Osteocyte (in vitro differentiated cells): ENCODE data around the gene CDK2AP2. TPM values are rescaled to one million over a fixed set of nuclear protein-coding genes. Genes with fewer than 3 reads are reported as not detected.
"Not testable (repeated sequence)": the region's sequence is repeated elsewhere in the genome, so short reads cannot be mapped to it uniquely, and the experiment has no call there.

Experiments
- DNase-seq: peaks from one replicate; pipeline ENCODE4 v3.0.0; 2021; ENCODE audit warnings: mixed read lengths; ENCODE audit not compliant: unreplicated experiment; ENCODE audit errors: extremely low spot score
- H3K27ac Mint-ChIP-seq: one replicate; pipeline ENCODE4 v1.8.0; 2021; ENCODE audit warnings: mild to moderate bottlenecking, mixed read lengths; ENCODE audit not compliant: unreplicated experiment
- H3K27me3 Mint-ChIP-seq: one replicate; pipeline ENCODE4 v1.8.0; 2021; ENCODE audit warnings: mixed read lengths; ENCODE audit not compliant: unreplicated experiment
- H3K36me3 Mint-ChIP-seq: one replicate; pipeline ENCODE4 v1.8.0; 2021; ENCODE audit warnings: mixed read lengths; ENCODE audit not compliant: unreplicated experiment
- H3K4me1 Mint-ChIP-seq: one replicate; pipeline ENCODE4 v1.8.0; 2021; ENCODE audit warnings: mixed read lengths; ENCODE audit not compliant: unreplicated experiment
- H3K4me3 Mint-ChIP-seq: one replicate; pipeline ENCODE4 v1.8.0; 2021; ENCODE audit warnings: mild to moderate bottlenecking, moderate library complexity, mixed read lengths; ENCODE audit not compliant: unreplicated experiment
- H3K9me3 Mint-ChIP-seq: one replicate; pipeline ENCODE4 v1.8.0; 2021; ENCODE audit warnings: mixed read lengths; ENCODE audit not compliant: unreplicated experiment
- CTCF ChIP-seq: fragments of 200-600 bp; sonication (generic); IDR thresholded peaks from 2 replicates; pipeline ENCODE4 v1.5.0; 2021; ENCODE audit warnings: antibody characterized with exemption, mild to moderate bottlenecking, moderate library complexity
- total RNA-seq: library from RNA; stranded (reverse); gene quantifications from 2 replicates; pipeline ENCODE4 v1.2.1, GENCODE V29; 2021

CDK2AP2 gene
- total RNA-seq, 1 donor from 2014 or later = 37.4 TPM

GRCh38 chr11:67514116-67514515, 6.2 kb upstream of the CDK2AP2 start:
- TF ChIP-seq CTCF = no peak
- Mint-ChIP-seq H3K27ac (no peak overlapping the region), H3K27me3 (peaks cover 46% of the 10 kb centered on the region), H3K4me1 (peaks cover under 1% of the 10 kb centered on the region), H3K9me3 (no peaks in the 10 kb centered on the region), H3K36me3 (no peaks in the 10 kb centered on the region), H3K4me3 (no peak overlapping the region)
- no peak for DNase-seq

GRCh38 chr11:67511558-67511957, 3.6 kb upstream of the CDK2AP2 start:
- Mint-ChIP-seq H3K4me1 (peaks cover 16% of the 10 kb centered on the region), H3K27me3 (peaks cover 40% of the 10 kb centered on the region)
- not testable (repeated sequence) for H3K36me3 Mint-ChIP-seq, H3K9me3 Mint-ChIP-seq, H3K4me3 Mint-ChIP-seq, H3K27ac Mint-ChIP-seq, DNase-seq

GRCh38 chr11:67510023-67510345, 2.0 kb upstream of the CDK2AP2 start:
- no peak for DNase-seq
- Mint-ChIP-seq H3K4me3 (peak overlapping the region; percentile 53), H3K4me1 (peaks cover 28% of the 10 kb centered on the region), H3K36me3 (no peaks in the 10 kb centered on the region), H3K27me3 (peaks cover 32% of the 10 kb centered on the region), H3K27ac (no peak overlapping the region), H3K9me3 (no peaks in the 10 kb centered on the region)
- no peak for TF ChIP-seq CTCF

- Mint-ChIP-seq H3K4me1 (peaks cover 32% of the 10 kb centered on the region), H3K27me3 (peaks cover 23% of the 10 kb centered on the region), H3K36me3 (no peaks in the 10 kb centered on the region), H3K9me3 (no peaks in the 10 kb centered on the region), H3K27ac (peak overlapping the region; percentile 95), H3K4me3 (peak overlapping the region; percentile 79)
- DNase-seq = peak; percentile 99
- no peak for TF ChIP-seq CTCF
These were observed 642 bp upstream of the CDK2AP2 start for GRCh38 chr11:67508486-67509121.

GRCh38 chr11:67507242-67507863, 609 bp downstream of the CDK2AP2 start:
- no peak for DNase-seq
- Mint-ChIP-seq H3K4me3 (peak overlapping the region; percentile 79), H3K27ac (peak overlapping the region; percentile 93), H3K9me3 (no peaks in the 10 kb centered on the region), H3K27me3 (peaks cover 16% of the 10 kb centered on the region), H3K4me1 (peaks cover 38% of the 10 kb centered on the region), H3K36me3 (no peaks in the 10 kb centered on the region)
- TF ChIP-seq CTCF = no peak
